Small intestine (tissue), 7 donors: ENCODE data around the gene ATN1. TPM values are rescaled to one million over a fixed set of nuclear protein-coding genes. Genes with fewer than 3 reads are reported as not detected.
"Not testable (repeated sequence)": the region's sequence is repeated elsewhere in the genome, so short reads cannot be mapped to it uniquely, and the experiment has no call there.

Experiments used
- DNase-seq, 2 donors: peaks; one replicate each; pipeline versions ENCODE4 v3.0.0 to v3.0.0-alpha.2; 2013
- FAIRE-seq: peaks from 2 replicates; lab custom pipeline; 2012; peaks lifted over from hg19 to GRCh38; lab: Jason Lieb, UNC
- H3K27ac ChIP-seq, 3 donors: one replicate each; pipeline ENCODE4 v1.5.1; 2013; ENCODE audit warnings: low read length in 2 of 3, mild to moderate bottlenecking in 2 of 3, control low read depth in 1 of 3, inconsistent platforms in 1 of 3, low read depth in 1 of 3, moderate library complexity in 1 of 3
- H3K27me3 ChIP-seq, 3 donors: one replicate each; pipeline ENCODE4 v1.6.1; 2013; ENCODE audit warnings: low read length in 3 of 3, inconsistent platforms in 1 of 3; ENCODE audit not compliant: control insufficient read depth in 3 of 3, insufficient read depth in 3 of 3
- H3K36me3 ChIP-seq, 3 donors: one replicate each; pipeline ENCODE4 v1.6.1; 2013; ENCODE audit warnings: low read length in 3 of 3, inconsistent platforms in 1 of 3, low read depth in 1 of 3, mild to moderate bottlenecking in 1 of 3, moderate library complexity in 1 of 3; ENCODE audit not compliant: control insufficient read depth in 3 of 3, insufficient read depth in 2 of 3
- H3K4me1 ChIP-seq, 3 donors: one replicate each; pipeline ENCODE4 v1.6.1; 2013; ENCODE audit warnings: low read length in 2 of 3, inconsistent platforms in 1 of 3, low read depth in 1 of 3, mild to moderate bottlenecking in 1 of 3, moderate library complexity in 1 of 3; ENCODE audit not compliant: control insufficient read depth in 3 of 3, insufficient read depth in 2 of 3
- H3K4me3 ChIP-seq, 3 donors: one replicate each; pipeline ENCODE4 v1.5.1; 2013; ENCODE audit warnings: low read length in 3 of 3, control low read depth in 1 of 3, inconsistent platforms in 1 of 3, low read depth in 1 of 3, mild to moderate bottlenecking in 1 of 3, moderate library complexity in 1 of 3
- H3K9me3 ChIP-seq, 2 donors: one replicate each; pipeline ENCODE4 v1.6.1; 2013; ENCODE audit warnings: low read depth in 1 of 2, low read length in 1 of 2; ENCODE audit not compliant: control insufficient read depth in 2 of 2, insufficient read depth in 1 of 2
- WGBS, 3 donors: extraction: QIAGEN DNeasy Blood & Tissue Kit; methylation state at CpG; one replicate each; pipeline ENCODE4 v1.1.7; 2013; 5-methylcytosine and 5-hydroxymethylcytosine counted together
- polyA plus RNA-seq, 4 donors: library from polyadenylated mRNA; stranded (reverse) in 3 of 4; unstranded in 1 of 4; fragments of 200-250 nt in 3 of 4; fragments of 120-200 nt in 1 of 4; gene quantifications; one replicate each; pipeline versions ENCODE4 v1.2.1 to v1.2.3, GENCODE V29; 2013
- donor health status: healthy with polysubstance abuse.
- donor health status: control.
- donor health status: control.
- donor health status: Bipolar disorder and iron deficiency.
- donor health status: healthy.

The ATN1 gene
- polyA plus RNA-seq, 4 donors, result 34.0 to 63.3 (median 46.2) TPM

GRCh38 chr12:6888360-6888759 is 39.4 kb upstream of the ATN1 start:
- no peak overlapping the region for H3K4me3 ChIP-seq
- H3K27ac ChIP-seq, result no peak overlapping the region
- no peaks in the 10 kb centered on the region for H3K9me3 ChIP-seq
- peaks cover 0 to 14% (median 0%) of the 10 kb centered on the region in 3 donors for H3K4me1 ChIP-seq
- DNase-seq, result no peak
- WGBS, 3 donors, result 85 to 89% (median 85%) methylated on average over 2 of the region's 2 CpGs
- H3K36me3 ChIP-seq, result peaks cover 0 to 13% (median 0%) of the 10 kb centered on the region in 3 donors
- no peaks in the 10 kb centered on the region for H3K27me3 ChIP-seq
- no peak for FAIRE-seq

GRCh38 chr12:6888794-6889193 is 39.0 kb upstream of the ATN1 start:
- not testable (repeated sequence) for H3K4me3 ChIP-seq, H3K27me3 ChIP-seq, FAIRE-seq, DNase-seq, H3K36me3 ChIP-seq, H3K9me3 ChIP-seq, H3K27ac ChIP-seq
- H3K4me1 ChIP-seq, result peaks cover 0 to 14% (median 0%) of the 10 kb centered on the region in 3 donors
- 70 to 79% (median 72%) methylated on average over 7 of the region's 7 CpGs for WGBS, 3 donors

DNA sequence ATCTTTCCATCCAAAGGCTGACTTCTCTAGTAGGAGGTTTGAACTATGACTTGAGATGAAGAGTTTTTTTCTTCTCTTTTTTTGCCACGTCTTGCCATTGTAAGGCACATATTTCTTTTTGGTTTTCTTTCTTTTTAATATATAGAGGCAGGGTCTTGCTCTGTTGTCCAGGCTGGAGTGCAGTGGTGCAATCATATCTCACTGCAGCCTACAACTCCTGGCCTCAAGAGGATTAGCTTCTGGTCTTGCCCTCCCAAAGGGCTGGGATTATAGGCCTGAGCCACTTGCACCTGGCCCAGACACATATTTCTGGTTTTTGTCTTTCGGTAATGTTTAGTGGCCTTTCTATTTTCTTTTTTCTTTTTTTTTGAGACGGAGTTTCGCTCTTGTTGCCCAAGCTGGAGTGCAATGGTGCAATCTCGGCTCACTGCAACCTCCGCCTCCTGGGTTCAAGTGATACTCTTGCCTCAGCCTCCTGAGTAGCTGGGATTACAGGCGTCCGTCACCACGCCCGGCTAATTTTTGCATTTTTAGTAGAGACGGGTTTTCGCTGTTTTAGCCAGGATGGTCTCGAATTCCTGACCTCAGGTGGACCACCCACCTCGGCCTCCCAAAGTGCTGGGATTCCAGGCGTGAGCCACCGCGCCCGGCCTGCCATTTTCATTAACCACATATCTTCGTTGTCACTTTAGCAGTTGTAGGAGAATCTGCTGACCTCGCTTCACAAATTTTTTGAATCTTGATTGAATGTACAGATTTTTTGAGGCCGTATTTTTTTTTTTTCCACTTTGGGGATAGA is 37.8 kb upstream of the ATN1 start:
- H3K4me1 ChIP-seq, result peaks cover 0 to 14% (median 0%) of the 10 kb centered on the region in 3 donors
- H3K36me3 ChIP-seq, H3K9me3 ChIP-seq, H3K27me3 ChIP-seq, FAIRE-seq, H3K4me3 ChIP-seq, DNase-seq: not testable (repeated sequence)
- 94 to 98% (median 95%) methylated on average over 21 of the region's 21 CpGs for WGBS, 3 donors
- peak overlapping the region in 1 of 3 donors; percentile 84 for H3K27ac ChIP-seq

- Histone ChIP-seq H3K4me3 (peak overlapping the region; percentile 5 to 73 (median 51)), H3K36me3 (no peaks in the 10 kb centered on the region), H3K27ac (peak overlapping the region; percentile 86 to 98 (median 98)), H3K27me3 (no peaks in the 10 kb centered on the region), H3K9me3 (no peaks in the 10 kb centered on the region), H3K4me1 (peaks cover 0 to 14% (median 0%) of the 10 kb centered on the region in 3 donors)
- FAIRE-seq (no peak), DNase-seq (peak; percentile 95 to 99)
- 1% methylated on average over 67 to 68 of the region's 68 CpGs for WGBS, 3 donors
These were observed 36.7 kb upstream of the ATN1 start for GRCh38 chr12:6890789-6891645.

- Histone ChIP-seq H3K4me1 (peaks cover 0 to 14% (median 0%) of the 10 kb centered on the region in 3 donors), H3K9me3 (no peaks in the 10 kb centered on the region), H3K27ac (peak overlapping the region; percentile 86 to 98 (median 98)), H3K27me3 (no peaks in the 10 kb centered on the region), H3K36me3 (no peaks in the 10 kb centered on the region), H3K4me3 (peak overlapping the region; percentile 5 to 73 (median 51))
- DNase-seq (no peak), FAIRE-seq (no peak)
- WGBS, 3 donors, result 73 to 81% (median 77%) methylated on average over 5 of the region's 5 CpGs
These were observed 36.1 kb upstream of the ATN1 start for GRCh38 chr12:6891646-6892001.

DNA sequence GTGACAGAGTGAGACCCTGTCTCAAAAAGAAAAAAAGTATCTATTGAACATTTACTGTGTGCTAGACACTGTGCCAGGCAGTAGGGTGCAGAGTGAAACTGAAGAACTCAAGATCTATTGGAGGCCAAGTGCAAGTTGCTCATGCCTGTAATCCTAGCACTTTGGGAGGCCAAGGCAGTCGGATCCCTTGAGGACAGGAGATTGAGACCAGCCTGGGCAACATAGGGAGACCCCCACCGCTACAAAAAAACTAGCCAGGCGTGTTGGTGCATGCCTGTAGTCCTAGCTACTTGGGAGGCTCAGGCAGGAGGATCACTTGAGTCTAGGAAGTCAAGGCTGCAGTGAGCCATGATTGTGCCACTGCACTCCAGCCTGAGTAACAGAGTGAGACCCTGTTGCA is 35.1 kb upstream of the ATN1 start:
- not testable (repeated sequence) for FAIRE-seq, H3K27ac ChIP-seq, H3K36me3 ChIP-seq, H3K9me3 ChIP-seq, H3K4me3 ChIP-seq, H3K27me3 ChIP-seq, DNase-seq, H3K4me1 ChIP-seq
- 89 to 97% (median 97%) methylated on average over 3 of the region's 3 CpGs for WGBS, 3 donors

DNA sequence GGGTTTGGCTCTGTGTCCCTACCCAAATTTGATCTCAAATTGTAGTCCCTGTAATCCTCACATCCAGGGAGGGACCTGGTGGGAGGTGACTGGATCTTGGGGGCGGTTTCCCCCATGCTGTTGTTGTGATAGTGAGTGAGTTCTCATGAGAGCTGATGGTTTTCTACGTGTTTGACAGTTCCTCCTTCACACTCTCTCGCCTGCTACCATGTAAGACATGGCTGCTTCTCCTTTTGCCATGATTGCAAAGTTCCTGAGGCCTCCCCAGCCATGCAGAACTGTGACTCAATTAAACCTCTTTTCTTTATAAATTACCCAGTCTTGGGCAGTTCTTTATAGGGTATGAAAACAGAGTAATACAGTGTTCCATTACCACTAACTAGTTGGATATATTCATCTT is 33.4 kb upstream of the ATN1 start:
- Histone ChIP-seq H3K4me3 (no peak overlapping the region), H3K27me3 (no peaks in the 10 kb centered on the region), H3K36me3 (no peaks in the 10 kb centered on the region), H3K4me1 (peaks cover 0 to 6% (median 0%) of the 10 kb centered on the region in 3 donors), H3K9me3 (no peaks in the 10 kb centered on the region), H3K27ac (no peak overlapping the region)
- FAIRE-seq (no peak), DNase-seq (no peak)
- WGBS, 3 donors, result 79 to 93% (median 85%) methylated on average over 3 of the region's 3 CpGs

DNA sequence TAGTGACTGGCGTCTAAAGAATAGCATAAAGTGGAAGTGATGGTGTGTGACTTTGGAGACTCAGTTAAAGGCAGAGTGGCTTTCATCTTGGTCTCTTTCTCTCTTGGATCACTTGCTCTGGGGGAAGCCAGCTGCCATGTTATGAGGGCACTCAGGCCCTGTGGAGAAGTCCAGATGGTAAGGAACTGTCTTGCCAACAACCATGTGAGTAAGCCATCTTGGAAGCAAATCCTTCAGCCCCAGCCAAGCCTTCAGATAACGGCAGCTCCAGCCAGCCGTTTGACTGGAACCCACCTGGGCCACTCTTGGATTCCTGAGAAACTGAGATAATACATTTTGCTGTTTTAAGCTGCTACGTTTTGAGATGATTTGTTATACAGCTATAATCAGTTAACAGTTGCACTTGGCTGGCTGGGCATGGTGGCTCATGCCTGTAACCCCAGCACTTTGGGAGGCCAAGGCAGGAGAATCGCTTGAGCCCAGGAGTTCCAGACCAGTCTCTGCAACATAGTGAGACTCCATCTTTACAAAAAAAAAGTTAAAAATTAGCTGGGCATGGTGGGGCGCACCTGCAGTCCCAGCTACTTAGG is 30.8 kb upstream of the ATN1 start:
- 85 to 88% (median 86%) methylated on average over 6 of the region's 6 CpGs for WGBS, 3 donors
- Histone ChIP-seq H3K4me1 (peaks cover 0 to 11% (median 0%) of the 10 kb centered on the region in 3 donors), H3K36me3 (no peaks in the 10 kb centered on the region), H3K27ac (no peak overlapping the region), H3K9me3 (no peaks in the 10 kb centered on the region), H3K27me3 (no peaks in the 10 kb centered on the region), H3K4me3 (no peak overlapping the region)
- DNase-seq, result no peak
- no peak for FAIRE-seq
